Ishikawa (cell line): ENCODE data around the gene C1R.
A peak's percentile ranks its signal among the peaks of the same experiment; 100 is the strongest.

ENCODE experiments used
- CEBPB ChIP-seq: IDR thresholded peaks from 2 replicates; pipeline ENCODE4 v1.6.1; 2012
- CREB1 ChIP-seq: IDR thresholded peaks from 2 replicates; pipeline ENCODE4 v1.6.1; 2012; ENCODE audit warnings: low read depth
- EGR1 ChIP-seq: IDR thresholded peaks from 2 replicates; pipeline ENCODE4 v1.6.1; 2012
- EP300 ChIP-seq: IDR thresholded peaks from 2 replicates; pipeline ENCODE4 v1.6.1; 2012; ENCODE audit warnings: borderline replicate concordance
- FOXM1 ChIP-seq: IDR thresholded peaks from 2 replicates; pipeline ENCODE4 v1.6.1; 2012; ENCODE audit warnings: low read depth, borderline replicate concordance
- NFIC ChIP-seq: IDR thresholded peaks from 2 replicates; pipeline ENCODE4 v1.6.1; 2012
- RAD21 ChIP-seq: IDR thresholded peaks from 2 replicates; pipeline ENCODE4 v1.6.1; 2012; ENCODE audit warnings: low read depth
- TAF1 ChIP-seq: IDR thresholded peaks from 2 replicates; pipeline ENCODE4 v1.6.1; 2012; ENCODE audit warnings: low read depth, mild to moderate bottlenecking
- TCF12 ChIP-seq: IDR thresholded peaks from 2 replicates; pipeline ENCODE4 v1.6.1; 2012; ENCODE audit warnings: low read depth
- TEAD4 ChIP-seq: IDR thresholded peaks from 2 replicates; pipeline ENCODE4 v1.6.1; 2012
- YY1 ChIP-seq: IDR thresholded peaks from 2 replicates; pipeline ENCODE4 v1.6.1; 2012; ENCODE audit warnings: low read depth
- ZBTB7A ChIP-seq: IDR thresholded peaks from 2 replicates; pipeline ENCODE4 v1.6.1; 2012; ENCODE audit warnings: low read depth
- TF ChIP-seq, protein P1 (sequence below): IDR thresholded peaks from 2 replicates; pipeline ENCODE4 v1.6.1; 2012
- TF ChIP-seq, protein P2 (sequence below): IDR thresholded peaks from 2 replicates; pipeline ENCODE4 v1.6.1; 2012
- TF ChIP-seq, protein P3 (sequence below): IDR thresholded peaks from 2 replicates; pipeline ENCODE4 v1.6.1; 2012; ENCODE audit warnings: low read depth, mild to moderate bottlenecking

The C1R gene

DNA sequence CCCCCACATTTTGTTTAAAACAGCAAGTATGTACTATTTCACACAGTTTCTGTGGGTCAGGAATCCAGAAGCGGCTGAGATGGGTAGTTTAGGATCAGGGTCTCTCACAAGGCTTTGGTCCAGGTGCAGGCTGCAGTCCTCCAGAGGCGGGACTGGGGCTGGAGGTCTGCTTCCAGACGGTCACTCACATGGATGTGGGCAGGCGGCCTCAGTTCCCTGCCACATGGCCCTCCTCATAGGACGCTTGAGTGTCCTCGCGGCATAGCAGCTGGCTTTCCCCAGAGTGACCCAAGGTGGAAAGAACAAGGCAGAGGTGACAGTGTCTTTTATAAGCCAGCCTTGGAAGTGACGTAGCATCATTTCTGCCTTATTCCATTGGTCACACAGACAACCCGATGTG is 24.7 kb upstream of the C1R start:
- TF ChIP-seq TEAD4 (no peak), CREB1 (no peak), EP300 (no peak), ZBTB7A (no peak), CEBPB (no peak), TCF12 (no peak)
- TF ChIP-seq, protein P1, sequence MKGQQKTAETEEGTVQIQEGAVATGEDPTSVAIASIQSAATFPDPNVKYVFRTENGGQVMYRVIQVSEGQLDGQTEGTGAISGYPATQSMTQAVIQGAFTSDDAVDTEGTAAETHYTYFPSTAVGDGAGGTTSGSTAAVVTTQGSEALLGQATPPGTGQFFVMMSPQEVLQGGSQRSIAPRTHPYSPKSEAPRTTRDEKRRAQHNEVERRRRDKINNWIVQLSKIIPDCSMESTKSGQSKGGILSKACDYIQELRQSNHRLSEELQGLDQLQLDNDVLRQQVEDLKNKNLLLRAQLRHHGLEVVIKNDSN: no peak
- TF ChIP-seq, protein P2, sequence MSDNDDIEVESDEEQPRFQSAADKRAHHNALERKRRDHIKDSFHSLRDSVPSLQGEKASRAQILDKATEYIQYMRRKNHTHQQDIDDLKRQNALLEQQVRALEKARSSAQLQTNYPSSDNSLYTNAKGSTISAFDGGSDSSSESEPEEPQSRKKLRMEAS: no peak

- no peak for TF ChIP-seq TAF1
- TF ChIP-seq, protein P1: no peak
- no peak for TF ChIP-seq RAD21
- TF ChIP-seq TCF12: no peak
- TF ChIP-seq, protein P3, sequence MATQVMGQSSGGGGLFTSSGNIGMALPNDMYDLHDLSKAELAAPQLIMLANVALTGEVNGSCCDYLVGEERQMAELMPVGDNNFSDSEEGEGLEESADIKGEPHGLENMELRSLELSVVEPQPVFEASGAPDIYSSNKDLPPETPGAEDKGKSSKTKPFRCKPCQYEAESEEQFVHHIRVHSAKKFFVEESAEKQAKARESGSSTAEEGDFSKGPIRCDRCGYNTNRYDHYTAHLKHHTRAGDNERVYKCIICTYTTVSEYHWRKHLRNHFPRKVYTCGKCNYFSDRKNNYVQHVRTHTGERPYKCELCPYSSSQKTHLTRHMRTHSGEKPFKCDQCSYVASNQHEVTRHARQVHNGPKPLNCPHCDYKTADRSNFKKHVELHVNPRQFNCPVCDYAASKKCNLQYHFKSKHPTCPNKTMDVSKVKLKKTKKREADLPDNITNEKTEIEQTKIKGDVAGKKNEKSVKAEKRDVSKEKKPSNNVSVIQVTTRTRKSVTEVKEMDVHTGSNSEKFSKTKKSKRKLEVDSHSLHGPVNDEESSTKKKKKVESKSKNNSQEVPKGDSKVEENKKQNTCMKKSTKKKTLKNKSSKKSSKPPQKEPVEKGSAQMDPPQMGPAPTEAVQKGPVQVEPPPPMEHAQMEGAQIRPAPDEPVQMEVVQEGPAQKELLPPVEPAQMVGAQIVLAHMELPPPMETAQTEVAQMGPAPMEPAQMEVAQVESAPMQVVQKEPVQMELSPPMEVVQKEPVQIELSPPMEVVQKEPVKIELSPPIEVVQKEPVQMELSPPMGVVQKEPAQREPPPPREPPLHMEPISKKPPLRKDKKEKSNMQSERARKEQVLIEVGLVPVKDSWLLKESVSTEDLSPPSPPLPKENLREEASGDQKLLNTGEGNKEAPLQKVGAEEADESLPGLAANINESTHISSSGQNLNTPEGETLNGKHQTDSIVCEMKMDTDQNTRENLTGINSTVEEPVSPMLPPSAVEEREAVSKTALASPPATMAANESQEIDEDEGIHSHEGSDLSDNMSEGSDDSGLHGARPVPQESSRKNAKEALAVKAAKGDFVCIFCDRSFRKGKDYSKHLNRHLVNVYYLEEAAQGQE: no peak
- no peak for TF ChIP-seq NFIC
- no peak for TF ChIP-seq EGR1
- no peak for TF ChIP-seq CREB1
- no peak for TF ChIP-seq ZBTB7A
- no peak for TF ChIP-seq CEBPB
- TF ChIP-seq, protein P2: no peak
- TF ChIP-seq TEAD4: no peak
- TF ChIP-seq FOXM1: no peak
- TF ChIP-seq YY1: no peak
- no peak for TF ChIP-seq EP300
These were observed 24.0 kb upstream of the C1R start for GRCh38 chr12:7116196-7116595.

DNA sequence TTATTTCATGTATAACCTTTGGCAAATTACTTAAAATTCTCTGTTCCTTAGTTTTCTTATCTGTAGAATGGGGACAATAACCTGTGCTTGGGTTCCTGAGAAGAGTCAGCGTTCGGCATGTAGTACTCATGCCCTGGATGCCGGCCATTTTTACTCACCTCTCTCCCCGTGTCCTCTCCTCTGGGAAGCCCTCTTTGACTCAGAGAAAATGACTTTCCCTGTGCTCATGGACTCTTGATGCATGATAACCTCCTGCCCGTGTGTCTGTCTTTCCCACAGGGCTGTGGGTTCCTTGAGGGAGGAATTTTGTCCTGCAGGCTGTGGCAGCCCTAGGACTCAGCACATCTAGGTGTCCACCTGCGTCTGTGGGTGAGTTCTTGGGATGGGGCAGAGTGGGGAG is 22.6 kb upstream of the C1R start:
- TF ChIP-seq TEAD4 (no peak), TCF12 (no peak), CREB1 (no peak), FOXM1 (no peak), TAF1 (no peak), EGR1 (no peak), RAD21 (no peak), YY1 (no peak), NFIC (no peak), ZBTB7A (no peak), EP300 (no peak), CEBPB (no peak)
- TF ChIP-seq, protein P3: no peak
- TF ChIP-seq, protein P2: no peak
- TF ChIP-seq, protein P1: no peak

DNA sequence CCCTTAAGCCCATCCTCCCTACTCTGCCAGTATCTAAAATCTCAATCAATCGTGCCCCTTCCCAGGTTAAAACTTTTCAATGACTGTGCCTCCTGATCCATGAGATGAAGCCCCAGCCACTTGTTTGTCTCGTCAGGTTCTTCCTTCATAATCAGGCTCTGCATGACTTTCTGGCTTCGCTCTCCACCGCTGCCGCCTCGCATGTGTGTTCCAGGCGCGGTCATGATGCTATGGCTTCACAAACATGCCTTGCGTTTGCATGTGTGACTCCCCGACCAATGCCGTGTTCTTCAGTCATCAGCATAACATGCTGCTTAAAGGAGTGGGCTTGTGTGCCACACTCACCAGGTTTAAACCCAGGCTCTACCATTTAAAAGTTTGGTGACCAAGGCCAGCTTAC is 21.8 kb upstream of the C1R start:
- TF ChIP-seq NFIC (no peak), FOXM1 (no peak), RAD21 (no peak), YY1 (no peak), ZBTB7A (no peak)

DNA sequence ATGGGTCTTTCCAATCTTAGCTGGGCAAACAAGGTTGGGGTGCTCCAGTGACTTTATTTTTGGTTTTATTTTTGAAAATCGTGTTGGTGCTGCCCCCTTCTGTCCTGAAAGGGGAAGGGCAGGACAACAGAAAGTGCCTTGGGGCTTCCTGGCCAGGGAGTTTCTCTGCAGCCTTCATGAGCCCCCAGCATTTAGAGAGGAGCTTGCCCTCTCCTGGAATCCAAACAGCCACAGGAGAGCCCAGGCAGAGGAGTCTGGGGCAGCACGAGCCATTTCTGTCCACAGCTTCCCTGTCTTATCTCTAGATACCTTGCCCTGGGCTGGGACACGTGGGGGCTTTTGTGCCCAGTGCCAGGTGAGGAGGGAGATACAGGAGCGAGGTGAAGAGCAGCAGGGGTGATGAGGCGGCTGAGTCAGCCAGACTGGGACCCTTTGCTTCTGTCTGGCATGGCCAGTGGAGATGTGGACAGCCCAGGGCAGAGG is 21.2 kb upstream of the C1R start:
- no peak for TF ChIP-seq FOXM1
- no peak for TF ChIP-seq TAF1
- TF ChIP-seq RAD21: peak; percentile 79

- TF ChIP-seq YY1 (no peak), RAD21 (no peak), EP300 (no peak), CEBPB (no peak), FOXM1 (no peak), CREB1 (no peak), ZBTB7A (no peak), NFIC (no peak), TAF1 (no peak), TCF12 (no peak), EGR1 (no peak), TEAD4 (no peak)
- TF ChIP-seq, protein P1: no peak
- TF ChIP-seq, protein P2: no peak
- TF ChIP-seq, protein P3: no peak
These were observed 19.8 kb upstream of the C1R start for GRCh38 chr12:7112041-7112440.
